ENCODE results near the gene STK17B.

Gene STK17B

GRCh38 chr2:196168181-196168580 is 3.2 kb downstream of the STK17B start:
- peaks cover 29% of the 10 kb centered on the region for H3K27me3 ChIP-seq (ENCODE audit: insufficient read depth, low read length)
- no peak overlapping the region for H3K9ac ChIP-seq (ENCODE audit: low read depth, low read length)
- H3K4me3 ChIP-seq (ENCODE audit: low read length) = 0 out of 2 replicates have a peak overlapping the region, but pooled peaks have one; percentile 44
- H3K4me1 ChIP-seq (ENCODE audit: insufficient read depth, low read length) = peaks cover 36% of the 10 kb centered on the region
- H3K27ac ChIP-seq (ENCODE audit: low read length) = no peak overlapping the region
- no peaks in the 10 kb centered on the region for H3K36me3 ChIP-seq (ENCODE audit: insufficient read depth, low read depth, low read length)
- no peaks in the 10 kb centered on the region for H3K9me3 ChIP-seq (ENCODE audit: insufficient read depth, low read depth, low read length)

DNA sequence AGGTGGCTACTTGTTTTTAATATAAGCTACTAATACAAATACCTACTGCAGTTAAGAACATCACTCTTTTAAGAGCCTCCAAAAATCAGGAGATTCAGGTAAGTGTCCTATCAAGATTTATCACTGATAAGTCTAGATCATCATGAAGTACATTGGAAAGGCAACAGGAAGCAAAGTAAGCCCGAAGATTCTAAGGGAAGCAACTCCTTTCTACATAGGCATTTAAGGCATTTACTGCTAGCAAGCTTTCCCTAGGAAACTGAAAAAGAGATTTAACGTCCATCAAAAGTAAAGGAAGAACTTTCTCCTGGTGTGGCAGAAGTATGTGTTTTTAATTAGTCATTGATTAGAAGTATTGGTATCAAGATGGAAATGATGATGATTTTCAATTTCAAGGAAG is 3.7 kb downstream of the STK17B start:
- Histone ChIP-seq H3K4me3 (ENCODE audit: low read length) (peak overlapping the region; percentile 44; the same call in 1 of the 2 replicates), H3K4me1 (ENCODE audit: insufficient read depth, low read length) (peaks cover 36% of the 10 kb centered on the region), H3K9me3 (ENCODE audit: insufficient read depth, low read depth, low read length) (no peaks in the 10 kb centered on the region), H3K27ac (ENCODE audit: low read length) (peak overlapping the region; percentile 70), H3K27me3 (ENCODE audit: insufficient read depth, low read length) (peaks cover 24% of the 10 kb centered on the region), H3K36me3 (ENCODE audit: insufficient read depth, low read depth, low read length) (0 out of 2 replicates have a peak, but pooled peaks cover 3% of the 10 kb centered on the region), H3K9ac (ENCODE audit: low read depth, low read length) (peak overlapping the region; percentile 50)

GRCh38 chr2:196166876-196167275 is 4.5 kb downstream of the STK17B start:
- Histone ChIP-seq H3K9ac (ENCODE audit: low read depth, low read length) (0 out of 2 replicates have a peak overlapping the region, but pooled peaks have one; percentile 21), H3K4me3 (ENCODE audit: low read length) (no peak overlapping the region)

DNA sequence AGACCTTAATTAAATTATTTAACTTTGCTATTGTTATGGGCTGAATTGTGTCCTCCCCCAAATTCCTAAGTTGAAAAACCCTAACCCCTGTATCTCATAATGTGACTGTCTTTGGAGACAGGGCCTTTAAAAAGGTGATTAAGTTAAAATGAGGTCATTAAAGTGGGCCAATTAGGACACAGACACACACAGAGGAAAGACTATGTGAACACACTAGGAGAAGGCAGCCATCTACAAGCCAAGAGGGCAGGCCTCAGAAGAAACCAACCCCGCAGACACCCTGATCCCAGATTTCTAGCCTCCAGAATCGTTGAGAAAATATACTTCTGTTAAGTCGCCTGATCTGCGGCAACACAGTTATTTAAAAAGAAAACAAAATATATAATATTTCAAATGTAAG is 6.4 kb downstream of the STK17B start:
- H3K27ac ChIP-seq (ENCODE audit: low read length) = no peak overlapping the region
- no peak overlapping the region for H3K4me3 ChIP-seq (ENCODE audit: low read length)
- H3K4me1 ChIP-seq (ENCODE audit: insufficient read depth, low read length) = peaks cover 44% of the 10 kb centered on the region
- 0 out of 2 replicates have a peak, but pooled peaks cover 10% of the 10 kb centered on the region for H3K36me3 ChIP-seq (ENCODE audit: insufficient read depth, low read depth, low read length)
- no peaks in the 10 kb centered on the region for H3K9me3 ChIP-seq (ENCODE audit: insufficient read depth, low read depth, low read length)
- peaks cover 8% of the 10 kb centered on the region; the same call in 1 of the 2 replicates for H3K27me3 ChIP-seq (ENCODE audit: insufficient read depth, low read length)
- H3K9ac ChIP-seq (ENCODE audit: low read depth, low read length) = no peak overlapping the region

More at GRCh38 chr2:196166876-196167275, 4.5 kb downstream of the STK17B start:
- Histone ChIP-seq H3K9me3 (ENCODE audit: insufficient read depth, low read depth, low read length) (no peaks in the 10 kb centered on the region), H3K36me3 (ENCODE audit: insufficient read depth, low read depth, low read length) (0 out of 2 replicates have a peak, but pooled peaks cover 6% of the 10 kb centered on the region), H3K27ac (ENCODE audit: low read length) (no peak overlapping the region), H3K27me3 (ENCODE audit: insufficient read depth, low read length) (peaks cover 16% of the 10 kb centered on the region), H3K4me1 (ENCODE audit: insufficient read depth, low read length) (peaks cover 34% of the 10 kb centered on the region)

DNA sequence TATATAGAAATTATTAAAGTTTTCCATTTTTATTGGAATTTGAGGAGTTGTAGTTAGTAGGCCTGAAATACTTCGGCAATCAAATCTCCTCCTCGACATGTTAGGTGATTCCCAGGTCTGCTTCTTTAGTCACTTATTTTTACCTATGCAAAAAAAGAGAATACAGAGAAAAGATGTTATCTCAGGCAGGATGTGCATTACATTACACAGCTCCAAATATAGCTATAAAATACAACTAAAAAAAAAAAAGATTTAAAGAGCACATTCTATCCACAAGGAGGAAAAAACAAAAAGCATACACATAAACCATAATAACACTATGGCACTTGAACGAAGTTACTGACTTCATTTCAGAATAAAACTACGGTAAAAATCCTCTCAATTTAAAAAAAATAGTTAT is 8.1 kb downstream of the STK17B start:
- Histone ChIP-seq H3K4me1 (ENCODE audit: insufficient read depth, low read length) (peaks cover 38% of the 10 kb centered on the region), H3K9me3 (ENCODE audit: insufficient read depth, low read depth, low read length) (no peaks in the 10 kb centered on the region), H3K4me3 (ENCODE audit: low read length) (no peak overlapping the region), H3K9ac (ENCODE audit: low read depth, low read length) (no peak overlapping the region), H3K27me3 (ENCODE audit: insufficient read depth, low read length) (no peaks in the 10 kb centered on the region), H3K36me3 (ENCODE audit: insufficient read depth, low read depth, low read length) (0 out of 2 replicates have a peak, but pooled peaks cover 10% of the 10 kb centered on the region), H3K27ac (ENCODE audit: low read length) (no peak overlapping the region)

DNA sequence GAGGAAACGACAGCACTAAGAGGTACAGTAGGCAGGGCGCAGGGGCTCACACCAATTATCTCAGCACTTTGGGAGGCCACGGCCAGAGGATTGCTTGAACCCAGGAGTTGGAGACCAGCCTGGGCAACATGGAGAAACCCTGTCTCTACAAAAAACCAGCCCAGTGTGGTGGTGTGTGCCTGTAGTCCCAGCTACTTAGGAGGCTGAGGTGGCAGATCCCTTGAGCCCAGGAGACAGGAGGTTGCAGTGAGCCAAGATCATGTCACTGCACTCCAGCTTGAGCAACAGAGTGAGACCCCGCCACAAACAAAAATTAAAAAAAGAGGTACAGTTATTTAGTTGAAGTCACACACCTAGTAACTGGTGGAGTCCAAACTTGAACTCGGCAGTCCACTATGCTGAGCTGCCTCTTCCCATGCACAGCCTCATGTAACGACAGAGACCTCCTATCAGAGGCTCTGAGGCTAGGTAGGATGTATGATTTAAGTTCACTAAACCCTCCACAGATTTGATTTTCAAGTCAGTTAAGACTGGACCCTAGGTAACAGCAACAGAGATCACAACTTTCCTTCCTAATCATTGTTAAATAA is 8.7 kb downstream of the STK17B start:
- Histone ChIP-seq H3K9me3 (ENCODE audit: insufficient read depth, low read depth, low read length) (no peaks in the 10 kb centered on the region), H3K27ac (ENCODE audit: low read length) (no peak overlapping the region), H3K27me3 (ENCODE audit: insufficient read depth, low read length) (no peaks in the 10 kb centered on the region), H3K9ac (ENCODE audit: low read depth, low read length) (no peak overlapping the region), H3K36me3 (ENCODE audit: insufficient read depth, low read depth, low read length) (0 out of 2 replicates have a peak, but pooled peaks cover 10% of the 10 kb centered on the region), H3K4me1 (ENCODE audit: insufficient read depth, low read length) (peaks cover 32% of the 10 kb centered on the region), H3K4me3 (ENCODE audit: low read length) (no peak overlapping the region)

DNA sequence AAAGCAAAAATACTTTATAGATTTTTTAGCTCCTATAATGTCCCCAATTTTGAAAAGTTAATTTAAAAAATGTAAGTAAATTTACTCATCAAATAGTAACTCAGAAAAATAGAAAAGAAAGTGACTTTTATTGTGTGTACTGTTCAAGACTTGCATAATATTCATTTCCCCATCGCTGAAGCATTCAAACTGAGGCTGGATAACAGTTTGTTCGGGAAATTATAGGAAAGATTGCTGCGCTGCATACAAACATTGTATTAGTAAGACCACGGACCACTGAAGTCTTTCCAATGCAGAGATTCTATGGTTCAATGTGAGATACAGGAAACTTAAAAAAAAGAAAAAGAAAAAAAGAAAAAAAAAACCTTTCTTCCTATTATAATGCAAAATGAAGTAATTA is 10.4 kb downstream of the STK17B start:
- H3K36me3 ChIP-seq (ENCODE audit: insufficient read depth, low read depth, low read length) = peaks cover 16% of the 10 kb centered on the region; the same call in 1 of the 2 replicates
- no peak overlapping the region for H3K27ac ChIP-seq (ENCODE audit: low read length)
- no peak overlapping the region for H3K4me3 ChIP-seq (ENCODE audit: low read length)
- H3K27me3 ChIP-seq (ENCODE audit: insufficient read depth, low read length) = no peaks in the 10 kb centered on the region
- H3K9me3 ChIP-seq (ENCODE audit: insufficient read depth, low read depth, low read length) = no peaks in the 10 kb centered on the region
- H3K9ac ChIP-seq (ENCODE audit: low read depth, low read length) = no peak overlapping the region
- H3K4me1 ChIP-seq (ENCODE audit: insufficient read depth, low read length) = peaks cover 20% of the 10 kb centered on the region

DNA sequence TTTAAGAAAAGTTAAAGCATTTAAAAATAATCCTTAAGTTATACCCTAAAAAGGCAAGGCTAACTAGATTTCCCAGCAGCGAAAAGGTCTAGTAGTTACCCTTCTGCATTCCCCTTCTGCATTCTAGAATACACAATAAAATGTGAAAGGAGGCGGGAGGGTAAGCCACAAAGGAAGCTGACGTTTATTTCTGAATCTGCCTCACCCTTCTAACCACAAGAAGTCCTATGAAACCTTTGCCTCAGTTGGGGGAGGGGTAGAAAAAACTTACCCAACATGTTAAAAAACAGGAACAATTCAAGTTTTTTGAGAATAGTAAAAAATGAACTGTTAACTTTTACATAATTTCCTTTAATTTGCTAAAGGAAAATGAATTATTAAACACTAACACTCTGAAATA is 11.3 kb downstream of the STK17B start:
- Histone ChIP-seq H3K27me3 (ENCODE audit: insufficient read depth, low read length) (no peaks in the 10 kb centered on the region), H3K9ac (ENCODE audit: low read depth, low read length) (peak overlapping the region; percentile 18; the same call in 1 of the 2 replicates), H3K4me1 (ENCODE audit: insufficient read depth, low read length) (peaks cover 12% of the 10 kb centered on the region; the same call in 1 of the 2 replicates), H3K36me3 (ENCODE audit: insufficient read depth, low read depth, low read length) (peaks cover 21% of the 10 kb centered on the region), H3K4me3 (ENCODE audit: low read length) (peak overlapping the region; percentile 6; the same call in 1 of the 2 replicates), H3K27ac (ENCODE audit: low read length) (no peak overlapping the region), H3K9me3 (ENCODE audit: insufficient read depth, low read depth, low read length) (no peaks in the 10 kb centered on the region)

- Histone ChIP-seq H3K27ac (ENCODE audit: low read length) (no peak overlapping the region), H3K4me1 (ENCODE audit: insufficient read depth, low read length) (peaks cover 12% of the 10 kb centered on the region; the same call in 1 of the 2 replicates), H3K27me3 (ENCODE audit: insufficient read depth, low read length) (no peaks in the 10 kb centered on the region), H3K36me3 (ENCODE audit: insufficient read depth, low read depth, low read length) (peaks cover 28% of the 10 kb centered on the region), H3K4me3 (ENCODE audit: low read length) (no peak overlapping the region), H3K9me3 (ENCODE audit: insufficient read depth, low read depth, low read length) (no peaks in the 10 kb centered on the region), H3K9ac (ENCODE audit: low read depth, low read length) (no peak overlapping the region)
Measured at GRCh38 chr2:196159221-196159892, 12.0 kb downstream of the STK17B start.

DNA sequence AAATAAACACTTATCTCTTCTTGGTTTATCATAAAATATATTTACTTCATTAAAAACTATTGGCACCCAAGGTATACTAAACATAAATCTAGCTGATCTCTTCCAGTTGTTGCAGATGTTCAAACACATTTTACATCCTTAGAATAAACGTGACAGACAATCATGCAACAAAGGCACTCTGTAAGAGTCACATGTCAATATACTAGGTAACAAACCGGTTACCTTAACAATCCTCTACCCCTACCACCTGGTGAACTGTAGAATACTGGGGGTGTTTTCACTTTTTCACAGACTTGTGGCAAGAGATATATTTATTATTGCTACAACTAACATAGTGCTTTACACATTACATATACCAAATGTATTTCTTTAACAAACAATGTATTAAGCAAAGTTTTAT is 15.8 kb downstream of the STK17B start:
- Histone ChIP-seq H3K4me1 (ENCODE audit: insufficient read depth, low read length) (peaks cover 8% of the 10 kb centered on the region; the same call in 1 of the 2 replicates), H3K27ac (ENCODE audit: low read length) (no peak overlapping the region), H3K9ac (ENCODE audit: low read depth, low read length) (no peak overlapping the region), H3K9me3 (ENCODE audit: insufficient read depth, low read depth, low read length) (no peaks in the 10 kb centered on the region), H3K27me3 (ENCODE audit: insufficient read depth, low read length) (no peaks in the 10 kb centered on the region), H3K4me3 (ENCODE audit: low read length) (no peak overlapping the region), H3K36me3 (ENCODE audit: insufficient read depth, low read depth, low read length) (peaks cover 34% of the 10 kb centered on the region)

- no peaks in the 10 kb centered on the region for H3K4me1 ChIP-seq (ENCODE audit: insufficient read depth, low read length)
- H3K36me3 ChIP-seq (ENCODE audit: insufficient read depth, low read depth, low read length) = peaks cover 31% of the 10 kb centered on the region
- H3K4me3 ChIP-seq (ENCODE audit: low read length) = no peak overlapping the region
- H3K9me3 ChIP-seq (ENCODE audit: insufficient read depth, low read depth, low read length) = no peaks in the 10 kb centered on the region
- H3K9ac ChIP-seq (ENCODE audit: low read depth, low read length) = no peak overlapping the region
- no peaks in the 10 kb centered on the region for H3K27me3 ChIP-seq (ENCODE audit: insufficient read depth, low read length)
- no peak overlapping the region for H3K27ac ChIP-seq (ENCODE audit: low read length)
Measured at GRCh38 chr2:196153480-196153879, 17.9 kb downstream of the STK17B start.

- Histone ChIP-seq H3K9me3 (ENCODE audit: insufficient read depth, low read depth, low read length) (no peaks in the 10 kb centered on the region), H3K4me3 (ENCODE audit: low read length) (no peak overlapping the region), H3K27ac (ENCODE audit: low read length) (no peak overlapping the region), H3K9ac (ENCODE audit: low read depth, low read length) (no peak overlapping the region), H3K4me1 (ENCODE audit: insufficient read depth, low read length) (no peaks in the 10 kb centered on the region), H3K36me3 (ENCODE audit: insufficient read depth, low read depth, low read length) (peaks cover 27% of the 10 kb centered on the region; the same call in 1 of the 2 replicates), H3K27me3 (ENCODE audit: insufficient read depth, low read length) (no peaks in the 10 kb centered on the region)
Measured at GRCh38 chr2:196149948-196150347, 21.4 kb downstream of the STK17B start.
